OCI-LY7 (cell line): ENCODE measurements around the gene AP1G2. TPM values are rescaled to one million over a fixed set of nuclear protein-coding genes. Genes with fewer than 3 reads are reported as not detected.

Experiments used
- BruUV-seq: library from RNA; stranded (reverse); fragments of 400-500 nt; replicated peaks from 2 replicates; lab custom pipeline; 2021; lab: Mats Ljungman, UMichigan
- CTCF ChIA-PET: fragments of 300-600 bp; sonication (Branson Sonifier 250); formaldehyde crosslinking; loops from one replicate; lab custom pipeline; 2022; ENCODE audit warnings: antibody characterized with exemption; ENCODE audit not compliant: unreplicated experiment; lab: Charles Lee
- POLR2A ChIA-PET: fragments of 300-600 bp; sonication (Branson Sonifier 250); formaldehyde crosslinking; loops from one replicate; lab custom pipeline; 2022; ENCODE audit warnings: antibody characterized with exemption; lab: Charles Lee
- DNase-seq: peaks from one replicate; pipeline ENCODE4 v3.0.0-alpha.2; 2015; ENCODE audit warnings: low spot score
- H2AFZ ChIP-seq: fragments of 200-600 bp; sonication (generic), shearing (Covaris generic); 2 replicates; pipeline ENCODE4 v1.6.1; 2014; ENCODE audit warnings: mild to moderate bottlenecking, antibody characterized with exemption, low read length, moderate library complexity
- H3K27ac ChIP-seq: fragments of 200-600 bp; sonication (generic); 2 replicates; pipeline ENCODE4 v1.5.1; 2014; ENCODE audit warnings: mixed run types, low read depth, mild to moderate bottlenecking, moderate library complexity, low read length, inconsistent platforms; ENCODE audit not compliant: poor library complexity, severe bottlenecking
- H3K36me3 ChIP-seq: fragments of 200-600 bp; sonication (generic); 2 replicates; pipeline ENCODE4 v1.6.1; 2014; ENCODE audit warnings: mild to moderate bottlenecking, antibody characterized with exemption, low read length, moderate library complexity, mixed read lengths; ENCODE audit not compliant: insufficient read depth
- H3K4me1 ChIP-seq: fragments of 200-600 bp; sonication (generic); 2 replicates; pipeline ENCODE4 v1.5.1; 2014; ENCODE audit warnings: mild to moderate bottlenecking, low read length; ENCODE audit not compliant: insufficient read depth, poor library complexity, severe bottlenecking
- H3K4me2 ChIP-seq: fragments of 200-600 bp; sonication (generic); 2 replicates; pipeline ENCODE4 v1.6.1; 2014; ENCODE audit warnings: mild to moderate bottlenecking, low read length
- H3K4me3 ChIP-seq: fragments of 200-600 bp; sonication (generic); 2 replicates; pipeline ENCODE4 v1.5.1; 2014; ENCODE audit warnings: mild to moderate bottlenecking, low read depth, low read length; ENCODE audit not compliant: poor library complexity, severe bottlenecking
- H3K79me2 ChIP-seq: fragments of 200-600 bp; sonication (generic); 2 replicates; pipeline ENCODE4 v1.6.1; 2016; ENCODE audit warnings: low read depth, mild to moderate bottlenecking, low read length, moderate library complexity, mixed read lengths; ENCODE audit not compliant: insufficient read depth
- H3K9me2 ChIP-seq: fragments of 200-600 bp; sonication (generic); 2 replicates; pipeline ENCODE4 v1.6.1; 2016; ENCODE audit warnings: mild to moderate bottlenecking, low read length, mixed read lengths; ENCODE audit not compliant: insufficient read depth
- H3K9me3 ChIP-seq: fragments of 200-600 bp; sonication (generic); 2 replicates; pipeline ENCODE4 v1.6.1; 2014; ENCODE audit warnings: mild to moderate bottlenecking, mixed run types, low read length, mixed read lengths
- H4K20me1 ChIP-seq: fragments of 200-600 bp; sonication (generic); 2 replicates; pipeline ENCODE4 v1.6.1; 2014; ENCODE audit warnings: mild to moderate bottlenecking, antibody characterized with exemption, low read length, moderate library complexity, mixed read lengths; ENCODE audit not compliant: insufficient read depth
- EZH2phosphoT487 ChIP-seq: fragments of 200-600 bp; sonication (generic); IDR thresholded peaks from 2 replicates; pipeline ENCODE4 v1.6.1; 2018; ENCODE audit warnings: low read depth, borderline replicate concordance, mild to moderate bottlenecking, mixed run types, antibody characterized with exemption, low read length, moderate library complexity, mixed read lengths
- intact Hi-C: fragments of 100-400 bp; cut with micrococcal nuclease; formaldehyde crosslinking; loops from one replicate; pipeline ENCODE4 v1.10.0; 2022; ENCODE audit not compliant: unreplicated experiment
- total RNA-seq, 2 experiments: library from RNA; depleted of rRNA in 1 of 2; stranded (reverse); fragments of >200 nt in 1 of 2; shearing (Covaris generic) in 1 of 2; gene quantifications; 2 replicates each; pipeline ENCODE4 v1.2.3, GENCODE V29; 2014 to 2022
- TF ChIP-seq, protein P1 (sequence below): fragments of 200-600 bp; sonication (generic); conservative IDR thresholded peaks from 2 replicates; pipeline ENCODE4 v1.5.1; 2014; ENCODE audit warnings: mild to moderate bottlenecking, antibody characterized with exemption, low read length, moderate library complexity, mixed read lengths

AP1G2 gene
- total RNA-seq, 2 experiments from 2014 or later, result 129 to 209 TPM

DNA sequence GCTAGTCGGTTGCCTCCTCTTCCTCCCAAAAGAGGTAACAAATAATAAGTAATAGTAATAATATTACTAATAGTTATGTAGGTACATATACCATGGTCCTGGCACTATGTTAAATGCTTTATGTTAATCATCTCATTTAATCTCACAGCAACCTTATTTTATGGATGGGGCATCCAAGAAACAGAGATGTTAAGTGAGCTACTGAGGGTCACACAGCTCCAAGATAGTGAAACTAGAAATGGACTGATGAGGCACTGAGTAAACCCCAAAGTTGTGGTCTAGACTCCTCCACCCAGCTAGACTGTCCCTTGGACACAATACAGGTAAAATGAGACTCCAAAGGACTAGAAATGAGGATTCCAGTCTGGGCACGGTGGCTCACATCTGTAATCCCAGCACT is 31.1 kb downstream of the AP1G2 start:
- TF ChIP-seq EZH2phosphoT487, result no peak
- TF ChIP-seq, protein P1, sequence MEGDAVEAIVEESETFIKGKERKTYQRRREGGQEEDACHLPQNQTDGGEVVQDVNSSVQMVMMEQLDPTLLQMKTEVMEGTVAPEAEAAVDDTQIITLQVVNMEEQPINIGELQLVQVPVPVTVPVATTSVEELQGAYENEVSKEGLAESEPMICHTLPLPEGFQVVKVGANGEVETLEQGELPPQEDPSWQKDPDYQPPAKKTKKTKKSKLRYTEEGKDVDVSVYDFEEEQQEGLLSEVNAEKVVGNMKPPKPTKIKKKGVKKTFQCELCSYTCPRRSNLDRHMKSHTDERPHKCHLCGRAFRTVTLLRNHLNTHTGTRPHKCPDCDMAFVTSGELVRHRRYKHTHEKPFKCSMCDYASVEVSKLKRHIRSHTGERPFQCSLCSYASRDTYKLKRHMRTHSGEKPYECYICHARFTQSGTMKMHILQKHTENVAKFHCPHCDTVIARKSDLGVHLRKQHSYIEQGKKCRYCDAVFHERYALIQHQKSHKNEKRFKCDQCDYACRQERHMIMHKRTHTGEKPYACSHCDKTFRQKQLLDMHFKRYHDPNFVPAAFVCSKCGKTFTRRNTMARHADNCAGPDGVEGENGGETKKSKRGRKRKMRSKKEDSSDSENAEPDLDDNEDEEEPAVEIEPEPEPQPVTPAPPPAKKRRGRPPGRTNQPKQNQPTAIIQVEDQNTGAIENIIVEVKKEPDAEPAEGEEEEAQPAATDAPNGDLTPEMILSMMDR, result no peak
- POLR2A ChIA-PET, result interaction anchor here (1.2 to 1.5 kb wide), 2 partner anchors 13 to 258 kb away, joined by 3 to 5 read pairs; no protein-coding TSS in a partner anchor
- H3K9me2 ChIP-seq, result no peaks in the 10 kb centered on the region
- intact Hi-C loops, result no loop called here
- CTCF ChIA-PET, result no interaction called here
- H3K27ac ChIP-seq, result no peak overlapping the region
- H4K20me1 ChIP-seq, result no peaks in the 10 kb centered on the region
- no peaks in the 10 kb centered on the region for H3K36me3 ChIP-seq
- DNase-seq, result no peak
- no peak overlapping the region for H3K4me3 ChIP-seq
- H3K4me2 ChIP-seq, result no peak overlapping the region
- no peaks in the 10 kb centered on the region for H3K4me1 ChIP-seq
- BruUV-seq, result no TSS peak
- H3K9me3 ChIP-seq, result no peaks in the 10 kb centered on the region
- H3K79me2 ChIP-seq, result no peaks in the 10 kb centered on the region
- no peak overlapping the region for H2AFZ ChIP-seq

DNA sequence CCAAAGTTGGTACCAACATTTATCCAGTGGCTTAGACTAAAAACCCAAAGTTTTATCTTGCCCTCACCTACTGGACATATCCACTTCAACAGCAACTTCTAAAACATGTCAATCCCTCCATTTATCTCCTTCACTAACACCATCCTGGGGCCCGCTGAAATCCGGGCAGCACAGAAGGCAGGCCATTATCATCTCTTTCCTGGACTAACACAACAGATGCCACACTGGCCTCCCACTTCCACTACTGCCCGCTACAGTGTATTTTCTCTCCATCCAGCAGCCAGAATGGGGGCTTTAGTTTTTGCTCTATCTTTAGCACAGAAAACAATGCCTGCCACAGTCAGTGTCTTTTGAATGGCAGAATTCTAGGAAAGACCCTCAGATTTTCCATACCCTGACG is 31.6 kb downstream of the AP1G2 start:
- H3K9me2 ChIP-seq, result no peaks in the 10 kb centered on the region
- no peak overlapping the region for H3K4me3 ChIP-seq
- no peak overlapping the region for H2AFZ ChIP-seq
- no peaks in the 10 kb centered on the region for H3K79me2 ChIP-seq
- no peaks in the 10 kb centered on the region for H3K36me3 ChIP-seq
- DNase-seq, result no peak
- H3K4me2 ChIP-seq, result no peak overlapping the region
- BruUV-seq, result no TSS peak
- intact Hi-C loops, result no loop called here
- TF ChIP-seq EZH2phosphoT487, result no peak
- TF ChIP-seq, protein P1, result no peak
- POLR2A ChIA-PET, result interaction anchor here (1.2 to 1.5 kb wide), 2 partner anchors 14 to 258 kb away, joined by 3 to 5 read pairs; no protein-coding TSS in a partner anchor
- CTCF ChIA-PET, result no interaction called here
- no peaks in the 10 kb centered on the region for H3K9me3 ChIP-seq
- H3K4me1 ChIP-seq, result no peaks in the 10 kb centered on the region
- no peak overlapping the region for H3K27ac ChIP-seq
- no peaks in the 10 kb centered on the region for H4K20me1 ChIP-seq

DNA sequence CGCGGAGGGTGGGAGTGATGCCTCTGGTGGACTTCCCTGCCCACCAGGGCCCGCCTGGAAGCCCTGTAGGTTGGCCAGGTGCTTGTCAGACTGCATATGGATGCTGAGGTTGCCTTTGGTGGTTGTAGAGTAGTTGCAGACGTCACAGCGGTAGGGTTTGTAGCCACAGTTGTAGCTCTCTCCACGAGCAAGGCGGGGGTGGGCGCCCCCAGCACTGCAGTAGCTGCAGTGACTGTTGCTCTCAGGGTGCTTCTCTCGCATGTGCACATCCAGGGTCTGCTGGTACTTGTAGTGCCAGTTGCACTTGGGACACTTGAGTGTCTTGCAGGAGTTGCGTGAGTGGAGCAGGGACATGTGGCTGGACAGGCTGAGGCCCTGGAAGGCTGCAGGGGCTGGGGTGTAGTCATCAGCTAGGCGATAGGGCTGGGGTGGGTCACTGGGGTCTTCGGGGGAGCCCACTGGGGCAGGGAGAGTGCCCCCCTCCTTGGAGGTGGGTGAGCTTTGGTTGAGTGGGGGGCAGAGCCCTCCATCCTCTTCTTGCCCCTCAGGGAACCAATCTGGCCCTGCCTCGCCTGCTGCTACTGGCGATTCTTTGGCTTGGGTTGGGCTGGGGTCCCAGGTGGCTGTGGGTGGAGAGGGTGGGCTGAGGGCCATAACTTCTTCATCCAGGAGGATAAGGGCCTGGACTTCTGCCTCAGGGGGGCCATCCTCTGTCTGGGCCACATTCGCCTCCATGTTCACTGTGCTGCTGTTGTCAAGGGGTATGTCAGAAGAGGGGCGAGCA is 33.7 kb downstream of the AP1G2 start:
- Histone ChIP-seq H3K27ac (no peak overlapping the region), H3K36me3 (no peaks in the 10 kb centered on the region), H3K79me2 (no peaks in the 10 kb centered on the region), H3K4me1 (no peaks in the 10 kb centered on the region), H2AFZ (no peak overlapping the region), H3K9me3 (no peaks in the 10 kb centered on the region), H3K9me2 (no peaks in the 10 kb centered on the region), H4K20me1 (no peaks in the 10 kb centered on the region), H3K4me2 (no peak overlapping the region), H3K4me3 (no peak overlapping the region)
- TF ChIP-seq, protein P1, result no peak
- TF ChIP-seq EZH2phosphoT487, result no peak
- ChIA-PET CTCF (no interaction called here), POLR2A (no interaction called here)
- DNase-seq, result no peak
- no TSS peak for BruUV-seq
- intact Hi-C loops, result no loop called here
